Fibroblast of skin of back (primary cell): ENCODE data around the gene ASB18.

Experiments used
- DNase-seq: peaks from one replicate; pipeline ENCODE4 v3.0.0-alpha.2; 2013

ASB18 gene

GRCh38 chr2:236173729-236174607, 90.2 kb downstream of the ASB18 start:
- no peak for DNase-seq

DNA sequence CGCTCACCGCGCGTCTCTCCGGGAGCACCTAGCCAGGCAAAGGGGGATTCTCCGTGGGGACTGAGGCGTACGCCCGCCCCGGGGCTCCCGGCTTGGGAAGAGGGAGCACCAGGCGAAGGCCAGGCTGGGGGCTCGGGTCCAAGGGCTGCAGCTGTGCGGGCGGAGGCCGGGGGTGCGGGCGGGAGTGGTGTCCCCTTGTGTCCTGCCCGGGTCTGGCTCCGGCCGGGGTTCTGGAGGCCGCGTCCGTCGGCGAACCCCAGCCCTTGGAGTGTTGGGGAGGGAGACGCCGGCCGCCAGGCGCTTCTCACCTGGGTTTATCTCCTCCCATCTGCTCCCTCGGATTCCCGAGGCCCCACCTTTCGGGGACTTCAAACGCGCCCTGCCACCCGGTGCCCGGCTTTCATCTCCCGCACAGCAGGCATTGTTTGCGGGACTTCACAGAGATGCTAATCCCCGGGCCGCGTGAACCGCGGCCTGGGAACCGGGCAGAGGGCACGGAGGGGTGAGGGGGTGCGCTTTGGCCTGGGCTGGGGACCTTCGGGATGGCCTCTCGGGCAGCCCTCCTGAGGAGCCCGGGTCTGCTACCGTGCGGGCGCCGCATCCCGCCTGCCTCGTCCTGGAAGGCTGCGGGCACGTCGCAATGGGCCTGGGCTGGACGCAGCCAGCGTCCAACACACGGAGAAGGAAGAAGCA, 91.0 kb downstream of the ASB18 start:
- DNase-seq = no peak

- no peak for DNase-seq
Measured at GRCh38 chr2:236172255-236173035, 91.8 kb downstream of the ASB18 start.

DNA sequence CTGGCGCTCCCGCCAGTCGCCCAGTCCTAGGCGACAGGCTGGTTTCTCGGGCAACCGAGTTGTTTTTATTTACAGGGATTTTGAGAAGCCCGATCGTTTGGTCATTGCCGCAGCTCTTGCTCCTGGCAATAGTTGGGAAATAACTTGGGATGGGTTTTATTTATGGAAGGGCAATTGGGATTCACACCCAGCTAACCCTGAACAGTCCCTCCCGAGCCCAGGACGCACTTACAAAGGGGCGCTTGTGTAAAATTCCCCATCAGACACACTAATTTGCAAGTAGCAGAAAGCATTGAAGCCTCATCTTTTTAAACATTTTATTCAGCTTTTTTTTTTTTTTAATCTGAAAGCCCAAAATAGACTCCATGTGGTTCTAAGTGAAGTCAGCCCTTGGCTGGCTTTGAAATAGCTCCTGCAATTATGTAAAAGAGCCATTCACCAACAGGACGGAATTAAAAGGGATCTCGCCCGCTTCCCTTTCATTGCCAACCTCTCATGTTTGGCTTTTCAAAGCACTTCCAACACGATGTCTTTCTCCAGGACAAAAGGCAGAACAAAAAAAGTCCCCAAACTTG, 92.4 kb downstream of the ASB18 start:
- no peak for DNase-seq

DNA sequence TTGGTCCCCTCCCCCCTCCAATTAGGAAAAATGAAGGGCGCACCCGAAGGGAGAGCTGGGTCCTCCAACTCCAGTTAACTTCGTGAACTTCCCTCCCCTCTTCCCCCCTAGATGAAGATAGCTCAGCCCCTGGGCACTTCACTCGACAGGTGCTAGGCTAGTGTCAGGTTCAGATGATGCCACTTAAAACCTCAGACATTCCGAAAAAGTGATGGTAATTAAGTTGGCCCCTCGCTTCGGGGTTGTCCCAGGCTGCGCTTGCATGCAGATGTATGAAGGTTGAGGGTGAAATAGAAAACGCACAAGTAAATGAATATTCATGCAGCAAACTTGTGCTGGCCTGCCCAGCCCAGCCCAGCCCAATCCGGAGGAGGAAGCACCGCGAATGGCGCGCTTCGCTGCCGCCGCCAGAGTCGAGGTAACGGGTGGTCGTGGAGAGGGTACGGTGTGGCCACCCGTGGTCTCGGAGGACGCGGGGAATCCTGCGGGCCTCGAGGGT, 93.0 kb downstream of the ASB18 start:
- no peak for DNase-seq

DNA sequence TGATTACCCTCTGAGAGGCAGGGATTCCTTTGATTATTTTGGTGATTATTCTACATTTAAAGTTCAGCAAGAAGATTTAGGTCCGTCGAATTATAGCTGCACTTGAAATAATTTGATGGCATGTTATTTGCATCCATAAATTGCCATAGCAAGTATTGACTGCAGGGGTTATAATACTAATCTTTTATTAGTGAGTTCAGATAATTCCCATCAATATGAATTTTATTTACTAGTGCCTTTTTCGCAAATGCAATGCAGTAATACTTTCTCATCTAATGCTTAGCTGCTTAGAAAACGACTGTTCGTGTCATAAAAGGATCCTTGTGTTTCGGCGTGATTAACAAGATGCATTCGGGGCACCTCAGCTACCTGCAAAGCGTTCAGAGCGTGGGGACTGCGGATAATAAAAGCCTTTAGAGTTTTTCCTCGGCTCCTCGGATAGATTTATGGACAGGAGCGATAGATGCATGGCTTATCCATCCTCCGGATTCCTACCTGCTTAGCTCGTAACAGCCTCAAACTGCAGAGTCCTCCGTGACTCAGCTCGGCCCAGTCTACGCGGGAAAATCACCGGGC, 93.5 kb downstream of the ASB18 start:
- DNase-seq = no peak

DNA sequence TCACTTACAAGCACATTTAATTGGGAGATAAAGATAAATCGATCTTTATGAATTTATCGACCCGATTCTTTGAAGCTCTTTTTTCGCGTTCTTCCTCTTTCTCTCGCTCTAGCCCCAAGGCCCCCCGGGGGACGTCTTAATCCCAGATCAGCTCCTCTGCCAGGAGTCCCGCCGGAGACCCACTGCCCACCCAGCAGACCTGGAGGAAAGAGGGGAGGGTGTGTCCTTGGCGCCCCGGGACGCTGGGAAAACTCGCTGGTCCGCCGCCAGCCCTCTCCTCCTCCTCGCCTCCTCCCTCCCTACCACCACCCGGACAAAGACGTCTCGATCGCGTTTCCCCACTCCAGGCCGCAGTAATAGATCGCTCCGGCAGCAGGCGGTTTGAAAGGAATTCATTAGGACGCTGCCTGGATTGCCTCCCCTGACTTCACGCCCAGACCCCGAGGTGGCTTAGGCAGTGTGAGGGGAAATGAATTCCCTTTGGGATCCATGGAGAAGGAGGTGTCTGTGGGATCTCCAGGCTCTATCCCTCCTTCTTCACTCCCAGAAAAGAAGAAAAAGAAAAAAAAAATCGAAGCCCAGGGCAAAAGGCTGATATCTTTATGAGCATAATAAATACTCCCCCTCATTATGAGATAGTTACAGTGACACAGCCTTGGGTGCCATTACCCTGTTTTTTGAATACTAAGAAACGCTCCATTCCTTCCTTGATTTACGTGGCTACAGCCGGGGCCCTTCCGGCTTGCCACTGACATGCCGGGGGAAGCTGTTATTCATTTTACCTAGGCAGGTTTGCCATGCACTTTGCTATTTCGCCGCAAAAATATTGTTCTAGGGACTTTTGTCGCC, 94.2 kb downstream of the ASB18 start:
- DNase-seq = peak; percentile 41

GRCh38 chr2:236169151-236169721, 95.0 kb downstream of the ASB18 start:
- DNase-seq = peak; percentile 46

DNA sequence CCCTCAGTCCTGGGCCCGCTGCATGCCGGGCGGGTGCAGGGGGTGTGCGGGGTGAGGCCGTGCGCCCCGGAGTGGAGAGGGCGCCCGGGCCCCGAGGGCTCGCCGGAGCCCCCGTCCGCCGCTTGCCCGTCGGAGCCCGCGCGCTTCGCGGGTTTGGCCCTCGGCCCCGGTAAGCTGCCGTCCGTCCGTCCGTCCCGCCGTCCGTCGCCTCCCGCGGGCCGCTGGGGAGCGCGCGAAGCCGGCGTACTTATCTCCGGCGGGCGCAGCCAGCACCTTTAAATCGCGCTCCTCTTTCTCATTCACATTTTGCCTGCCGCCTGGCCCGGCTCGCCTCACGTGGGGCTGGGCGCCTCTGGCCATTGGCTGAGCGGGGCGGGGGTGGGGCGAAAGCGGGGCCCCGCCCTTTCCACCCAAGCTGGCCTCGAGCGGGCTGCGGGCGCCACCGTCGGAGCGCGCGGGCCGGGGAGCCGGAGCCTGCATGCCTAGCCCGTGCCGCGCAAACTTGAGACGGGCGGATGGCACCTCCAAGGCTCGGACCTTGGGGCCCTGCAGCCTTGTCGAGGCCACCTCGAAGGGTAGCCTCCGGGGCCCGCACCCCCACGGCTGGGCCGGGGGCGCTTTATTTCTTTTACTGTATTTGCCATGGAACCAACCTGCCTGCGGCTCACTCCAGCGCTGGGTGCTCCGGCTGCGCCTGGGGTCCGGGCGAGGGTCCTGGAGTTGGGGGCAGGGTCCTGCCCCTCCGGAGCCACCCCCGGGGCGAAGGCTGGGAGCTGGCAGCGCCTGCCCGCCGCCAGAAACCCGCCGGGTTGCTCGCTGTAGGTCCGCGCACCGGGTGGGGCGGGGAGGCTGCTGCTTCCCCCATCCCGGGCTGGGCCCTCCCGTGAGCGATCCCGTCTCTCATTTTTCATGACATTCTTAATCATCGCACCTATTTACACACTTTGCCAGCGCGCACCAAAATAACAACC, 95.8 kb downstream of the ASB18 start, which contains the start of gene GBX2:
GBX2 (minus strand) TSS at position 277 of the 971 bp plus-strand sequence. CDS start 415 bp downstream, outside the sequence.
- peak; percentile 91 for DNase-seq

DNA sequence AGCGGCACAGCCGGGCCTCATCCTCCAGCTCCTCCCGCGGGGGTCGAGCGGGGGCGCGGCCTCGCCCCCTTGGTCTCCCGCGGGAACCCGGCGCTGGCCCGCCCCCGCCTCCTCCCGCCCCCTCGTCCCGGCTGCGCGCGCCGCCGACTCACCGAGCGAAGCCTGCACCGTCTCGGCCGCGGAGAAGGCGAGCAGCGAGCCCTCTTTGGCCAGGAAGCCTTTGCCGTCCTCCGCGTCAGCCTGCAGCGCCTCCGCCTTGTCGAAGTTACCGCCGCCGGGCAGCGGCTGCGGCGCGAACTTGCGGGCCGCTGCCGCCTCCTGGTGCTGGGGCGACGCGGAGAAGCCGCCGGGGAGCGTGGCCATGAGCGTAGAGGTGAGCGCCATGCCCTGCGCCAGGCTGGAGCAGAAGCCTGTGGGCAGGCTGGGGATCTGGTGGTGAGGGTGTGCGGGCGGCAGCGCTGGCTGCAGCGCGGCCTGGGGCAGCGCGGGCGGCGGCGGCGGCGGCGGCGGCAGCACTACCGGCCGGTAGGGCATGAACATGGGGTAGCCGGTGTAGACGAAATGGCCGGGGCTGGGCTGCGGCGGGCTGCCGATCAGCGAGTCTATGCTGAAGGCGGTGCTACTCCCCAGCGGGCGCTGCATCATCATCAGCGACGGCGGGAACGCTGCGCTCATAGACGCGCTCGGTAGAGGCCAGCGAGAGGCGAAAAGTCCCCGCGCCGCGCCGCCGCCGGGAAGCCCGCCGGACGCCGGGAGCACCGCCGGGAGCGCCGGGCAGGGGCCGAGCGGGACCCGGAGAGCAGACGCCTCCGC, 96.7 kb downstream of the ASB18 start:
- peak; percentile 66 for DNase-seq

GRCh38 chr2:236166796-236167296, 97.4 kb downstream of the ASB18 start:
- DNase-seq = no peak

DNA sequence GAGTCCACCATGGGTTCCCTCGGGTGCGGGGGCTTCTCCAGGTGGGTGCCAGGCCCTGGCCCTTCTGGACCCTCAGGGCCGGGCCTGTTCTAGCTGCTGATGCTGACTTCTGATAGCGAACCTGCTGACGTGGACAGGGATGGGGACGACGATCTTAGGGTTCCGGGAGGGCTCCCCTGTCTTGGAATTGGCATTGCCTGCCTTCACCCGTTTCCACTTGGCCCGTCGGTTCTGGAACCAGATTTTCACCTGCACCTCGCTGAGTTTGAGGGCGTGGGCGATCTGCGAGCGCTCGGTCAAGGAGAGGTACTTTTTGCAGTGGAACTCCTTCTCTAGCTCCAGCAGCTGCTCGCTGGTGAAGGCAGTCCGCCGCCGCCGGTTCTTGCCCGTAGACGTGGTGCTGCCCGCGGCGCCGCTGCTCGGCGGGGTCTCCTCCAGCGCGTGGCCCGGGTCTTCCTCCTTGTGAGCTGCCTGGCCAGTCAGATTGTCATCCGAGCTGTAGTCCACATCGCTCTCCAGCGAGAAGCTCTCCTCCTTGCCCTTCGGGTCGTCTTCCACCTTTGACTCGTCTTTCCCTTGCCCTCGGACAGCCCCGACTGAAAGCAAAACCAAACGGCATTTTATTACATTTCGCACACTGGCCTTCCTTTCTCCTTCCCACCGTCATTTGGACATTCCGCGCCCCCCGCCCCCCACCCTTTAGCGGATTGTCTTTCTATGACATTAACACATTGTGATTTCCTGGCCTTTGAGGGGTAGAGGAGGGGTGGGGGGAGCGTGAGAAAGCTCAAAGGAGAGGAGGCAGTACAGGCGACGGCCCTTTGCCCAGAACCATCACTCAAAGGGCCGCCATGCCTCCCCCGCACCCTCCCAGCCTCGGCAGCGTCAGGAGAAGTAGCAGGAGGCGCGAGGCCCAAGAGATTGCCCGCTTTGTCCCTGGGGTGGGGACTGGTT, 98.1 kb downstream of the ASB18 start:
- DNase-seq = peak; percentile 64

DNA sequence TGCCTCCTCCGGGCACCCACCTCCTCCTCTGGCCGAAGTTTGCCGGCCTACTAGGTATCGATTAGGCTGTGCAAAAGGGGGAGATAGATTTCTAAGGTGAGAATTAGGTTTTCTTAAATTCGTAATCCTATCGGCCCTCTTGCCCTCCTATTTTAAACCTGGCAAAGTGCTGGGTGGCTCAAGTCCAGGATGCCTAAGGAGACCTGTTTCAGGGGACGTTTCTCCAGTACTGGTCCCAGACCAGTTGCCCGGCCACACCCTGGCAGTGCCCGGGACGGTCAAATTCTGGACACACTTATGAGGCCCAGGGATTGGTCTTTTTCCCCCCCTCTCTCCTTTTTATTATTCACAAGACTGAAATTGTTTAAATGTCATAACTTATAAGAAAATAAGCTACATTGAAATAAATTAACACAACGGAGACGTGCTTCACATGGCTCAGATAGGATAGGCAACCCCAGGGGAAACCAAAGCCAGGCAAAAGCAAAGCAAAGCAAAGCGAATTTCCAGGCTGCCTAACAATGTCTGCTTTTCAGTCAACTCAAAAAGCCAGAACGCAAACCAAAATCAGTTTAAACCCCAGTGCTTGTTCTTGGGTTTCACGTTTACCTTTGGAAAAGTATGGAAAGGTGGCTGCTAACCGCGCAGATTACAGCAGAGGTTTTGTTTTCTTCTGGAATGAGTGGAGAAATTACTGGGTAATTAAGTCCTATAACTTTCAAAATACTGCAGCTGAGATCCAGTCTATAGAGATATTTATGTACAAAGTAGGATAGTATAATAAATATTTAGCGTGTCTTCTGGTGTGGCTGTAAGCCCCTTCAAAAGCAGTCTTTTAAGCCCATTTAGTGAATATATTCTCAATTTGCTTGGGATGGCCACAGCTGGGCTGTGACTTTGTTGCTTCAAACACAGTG, 99.0 kb downstream of the ASB18 start:
- no peak for DNase-seq

- DNase-seq = peak; percentile 56
Measured at GRCh38 chr2:236164201-236164924, 99.8 kb downstream of the ASB18 start.
